ENCODE results near the gene POLN.

DNA sequence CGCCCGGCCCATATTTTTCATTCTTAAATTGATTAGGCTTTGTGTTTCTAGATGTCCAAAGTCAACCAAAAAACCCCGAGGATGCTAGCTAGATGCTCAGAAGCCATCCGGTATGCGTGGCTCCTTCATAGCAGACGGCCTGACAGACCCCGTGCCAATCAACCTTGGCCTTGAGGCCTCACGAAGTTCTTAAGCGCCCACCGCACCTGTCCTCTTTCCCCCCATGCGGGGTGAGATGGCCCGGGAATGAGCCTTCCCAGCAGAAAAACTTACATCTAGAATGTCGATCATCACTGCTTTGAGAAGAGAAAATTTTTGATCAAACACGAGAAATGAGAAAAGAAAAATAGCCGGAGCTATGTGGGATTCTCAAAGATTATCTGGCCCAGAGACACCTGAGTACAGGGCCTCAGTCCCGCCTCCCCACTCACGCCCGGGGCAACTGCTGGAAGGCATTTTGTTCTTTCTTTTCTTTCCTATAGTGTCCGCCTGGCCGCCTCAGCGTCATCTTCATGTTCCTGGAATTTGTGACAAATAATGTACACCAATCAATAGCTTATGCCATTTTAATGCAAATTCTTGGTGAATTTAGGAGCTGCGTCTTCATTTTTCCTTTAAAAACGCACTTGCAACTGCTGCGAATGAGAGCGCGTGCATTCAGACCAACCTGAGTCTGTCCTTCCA, 184.4 kb downstream of the POLN start:
- TF ChIP-seq EZH2 (IDR thresholded peaks at IDR 0.05; ENCODE audit: borderline replicate concordance) (peak; percentile 5), EZH2phosphoT487 (IDR thresholded peaks at IDR 0.05; ENCODE audit: low read depth, severe bottlenecking, unreplicated experiment) (no peak)
- TF ChIP-seq, protein P1, sequence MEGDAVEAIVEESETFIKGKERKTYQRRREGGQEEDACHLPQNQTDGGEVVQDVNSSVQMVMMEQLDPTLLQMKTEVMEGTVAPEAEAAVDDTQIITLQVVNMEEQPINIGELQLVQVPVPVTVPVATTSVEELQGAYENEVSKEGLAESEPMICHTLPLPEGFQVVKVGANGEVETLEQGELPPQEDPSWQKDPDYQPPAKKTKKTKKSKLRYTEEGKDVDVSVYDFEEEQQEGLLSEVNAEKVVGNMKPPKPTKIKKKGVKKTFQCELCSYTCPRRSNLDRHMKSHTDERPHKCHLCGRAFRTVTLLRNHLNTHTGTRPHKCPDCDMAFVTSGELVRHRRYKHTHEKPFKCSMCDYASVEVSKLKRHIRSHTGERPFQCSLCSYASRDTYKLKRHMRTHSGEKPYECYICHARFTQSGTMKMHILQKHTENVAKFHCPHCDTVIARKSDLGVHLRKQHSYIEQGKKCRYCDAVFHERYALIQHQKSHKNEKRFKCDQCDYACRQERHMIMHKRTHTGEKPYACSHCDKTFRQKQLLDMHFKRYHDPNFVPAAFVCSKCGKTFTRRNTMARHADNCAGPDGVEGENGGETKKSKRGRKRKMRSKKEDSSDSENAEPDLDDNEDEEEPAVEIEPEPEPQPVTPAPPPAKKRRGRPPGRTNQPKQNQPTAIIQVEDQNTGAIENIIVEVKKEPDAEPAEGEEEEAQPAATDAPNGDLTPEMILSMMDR (IDR thresholded peaks at IDR 0.05; ENCODE audit: poor library complexity), result no peak
